Endothelial cell of umbilical vein (primary cell): ENCODE measurements around the gene C19orf85. TPM values are rescaled to one million over a fixed set of nuclear protein-coding genes. Genes with fewer than 3 reads are reported as not detected.

ENCODE experiments used
- BruUV-seq: library from RNA; stranded (reverse); fragments of 400-500 nt; replicated peaks from 2 replicates; lab custom pipeline; 2021; lab: Mats Ljungman, UMichigan
- CTCF ChIA-PET: fragments of 300-600, 350-600 bp; sonication (Branson Sonifier 250); formaldehyde crosslinking; loops from one replicate; lab custom pipeline; 2021; ENCODE audit warnings: antibody characterized with exemption, inconsistent platforms; lab: Charles Lee
- POLR2A ChIA-PET: fragments of 300-600, 350-600 bp; sonication (Branson Sonifier 250); formaldehyde crosslinking; loops from one replicate; lab custom pipeline; 2021; ENCODE audit warnings: antibody characterized with exemption, inconsistent platforms; lab: Charles Lee
- DNase-seq: peaks from one replicate; pipeline ENCODE4 v3.0.0-alpha.2; 2011; ENCODE audit warnings: low read depth, low spot score
- FAIRE-seq: peaks from 2 replicates; lab custom pipeline; 2011; peaks lifted over from hg19 to GRCh38; lab: Jason Lieb, UNC
- H2AFZ ChIP-seq: 2 replicates; pipeline ENCODE4 v1.6.0; 2012; ENCODE audit warnings: low read depth, low read length, control low read depth, inconsistent platforms
- H3K27ac ChIP-seq: 2 replicates; pipeline ENCODE4 v1.5.1; 2011; ENCODE audit warnings: low read depth, mild to moderate bottlenecking, control low read depth, low read length, moderate library complexity; ENCODE audit not compliant: insufficient read depth
- H3K27me3 ChIP-seq, 2 experiments: 2 replicates each; pipeline versions ENCODE4 v1.6.0 to v1.6.1; 2011; ENCODE audit warnings: low read length in 2 of 2, mixed read lengths in 1 of 2; ENCODE audit not compliant: control insufficient read depth in 2 of 2, insufficient read depth in 2 of 2
- H3K36me3 ChIP-seq, 2 experiments: 2 replicates in 1 of 2; 3 replicates in 1 of 2; pipeline ENCODE4 v1.5.1; 2011; ENCODE audit warnings: low read length in 2 of 2, mild to moderate bottlenecking in 1 of 2, moderate library complexity in 1 of 2; ENCODE audit not compliant: control insufficient read depth in 2 of 2, insufficient read depth in 2 of 2; ENCODE audit errors: extremely low read depth in 1 of 2
- H3K4me1 ChIP-seq: 3 replicates; pipeline ENCODE4 v1.5.1; 2011; ENCODE audit warnings: mild to moderate bottlenecking, low read length; ENCODE audit not compliant: control insufficient read depth, insufficient read depth; ENCODE audit errors: extremely low read depth
- H3K4me2 ChIP-seq: 2 replicates; pipeline ENCODE4 v1.6.1; 2011; ENCODE audit warnings: low read length, control low read depth, mixed read lengths; ENCODE audit not compliant: insufficient read depth
- H3K4me3 ChIP-seq, 3 experiments: fragments of 200-600 bp in 1 of 3; sonication (generic), shearing (Covaris generic) in 1 of 3; replicated peaks in 1 of 3; 2 replicates each; pipeline ENCODE4 v1.5.1; 2011 to 2016; ENCODE audit warnings: control low read depth in 3 of 3, low read length in 3 of 3, mild to moderate bottlenecking in 2 of 3, inconsistent platforms in 1 of 3, low read depth in 1 of 3, moderate library complexity in 1 of 3; ENCODE audit not compliant: insufficient read depth in 1 of 3
- H3K79me2 ChIP-seq: 2 replicates; pipeline ENCODE4 v1.6.0; 2012; ENCODE audit warnings: low read length, inconsistent platforms; ENCODE audit not compliant: control insufficient read depth, insufficient read depth
- H3K9ac ChIP-seq: replicated peaks from 2 replicates; pipeline ENCODE3; 2011; ENCODE audit warnings: low read length, control low read depth; ENCODE audit not compliant: insufficient read depth; ENCODE audit errors: extremely low read depth
- H3K9me1 ChIP-seq: replicated peaks from 3 replicates; pipeline ENCODE4 v1.6.0; 2011; ENCODE audit warnings: mild to moderate bottlenecking, low read length; ENCODE audit not compliant: control insufficient read depth, insufficient read depth; ENCODE audit errors: extremely low read depth
- H3K9me3 ChIP-seq: replicated peaks from 2 replicates; pipeline ENCODE4 v1.5.1; 2012; ENCODE audit warnings: low read length, inconsistent platforms; ENCODE audit not compliant: control insufficient read depth, insufficient read depth
- H4K20me1 ChIP-seq: replicated peaks from 2 replicates; pipeline ENCODE3; 2011; ENCODE audit warnings: mild to moderate bottlenecking, low read length; ENCODE audit not compliant: control insufficient read depth, insufficient read depth; ENCODE audit errors: extremely low read depth
- EZH2 ChIP-seq: IDR thresholded peaks from 2 replicates; pipeline ENCODE4 v1.6.1; 2012; ENCODE audit warnings: borderline replicate concordance, low read depth, mild to moderate bottlenecking, moderate library complexity, low read length, inconsistent platforms; ENCODE audit not compliant: severe bottlenecking
- FOS ChIP-seq: IDR thresholded peaks from 2 replicates; pipeline ENCODE4 v1.6.1; 2011; ENCODE audit warnings: mild to moderate bottlenecking, low read length, moderate library complexity, borderline replicate concordance; ENCODE audit not compliant: insufficient read depth
- JUN ChIP-seq: IDR thresholded peaks from 2 replicates; pipeline ENCODE4 v1.6.1; 2011; ENCODE audit warnings: borderline replicate concordance, low read depth; ENCODE audit not compliant: insufficient read length, insufficient read depth
- MYC ChIP-seq: IDR thresholded peaks from one replicate; pipeline ENCODE4 v1.6.1; 2011; ENCODE audit warnings: mild to moderate bottlenecking, low read depth, low read length
- POLR2A ChIP-seq: IDR thresholded peaks from 2 replicates; pipeline ENCODE4 v1.6.1; 2012; ENCODE audit warnings: low read depth, mild to moderate bottlenecking, control low read depth, low read length
- POLR2AphosphoS5 ChIP-seq: IDR thresholded peaks from 2 replicates; pipeline ENCODE4 v1.6.1; 2012; ENCODE audit warnings: low read depth, mild to moderate bottlenecking, control low read depth, low read length, moderate library complexity; ENCODE audit not compliant: insufficient read depth
- dilution Hi-C: fragments of 300-500 bp; cut with MboI; formaldehyde crosslinking; loops from one replicate; pipeline ENCODE4 v1.15.0; 2019; ENCODE audit warnings: low sequenced_read_pairs; ENCODE audit not compliant: extremely low pct_ligation_motif_present
- intact Hi-C: fragments of 100-400 bp; cut with micrococcal nuclease; formaldehyde crosslinking; loops from one replicate; pipeline ENCODE4 v1.10.0; 2022
- polyA plus RNA-seq, 4 experiments: library from polyadenylated mRNA; depleted of rRNA in 3 of 4; stranded (reverse) in 3 of 4; unstranded in 1 of 4; fragments of >200 nt; gene quantifications; 2 replicates each; pipeline versions ENCODE4 v1.2.1 to v1.2.3, GENCODE V29; 2011 to 2012; ENCODE audit warnings: missing spikeins in 1 of 4
- total RNA-seq: library from RNA; stranded (reverse); gene quantifications from 2 replicates; pipeline ENCODE4 v1.2.3, GENCODE V29; 2021
- TF ChIP-seq, protein P1 (sequence below), 2 donors: IDR thresholded peaks; 1 replicate in 1 of 2; 2 replicates in 1 of 2; pipeline ENCODE4 v1.5.1; 2011; ENCODE audit warnings: low read length in 2 of 2, mild to moderate bottlenecking in 2 of 2, moderate library complexity in 2 of 2, control low read depth in 1 of 2, inconsistent platforms in 1 of 2, low read depth in 1 of 2; ENCODE audit not compliant: insufficient read depth in 1 of 2; ENCODE audit errors: extremely low read depth in 1 of 2
- TF ChIP-seq, protein P2 (sequence below): IDR thresholded peaks from 2 replicates; pipeline ENCODE4 v1.6.1; 2011; ENCODE audit not compliant: insufficient read depth, insufficient read length

Gene C19orf85
- total and polyA plus RNA-seq, 2 donors (not counting 3 experiments of a cell fraction or from before 2014, with no cell fraction given) = not detected

GRCh38 chr19:55432241-55432959 lies 32.2 kb downstream of the C19orf85 start:
- Histone ChIP-seq H3K9me1 (no peaks in the 10 kb centered on the region), H3K27ac (no peak overlapping the region), H3K4me2 (no peak overlapping the region), H3K79me2 (no peaks in the 10 kb centered on the region), H2AFZ (no peak overlapping the region), H4K20me1 (no peaks in the 10 kb centered on the region), H3K9ac (no peak overlapping the region), H3K36me3 (no peaks in the 10 kb centered on the region), H3K27me3 (peaks cover 3% of the 10 kb centered on the region in 2 experiments), H3K9me3 (no peaks in the 10 kb centered on the region), H3K4me3 (no peak overlapping the region), H3K4me1 (no peaks in the 10 kb centered on the region)
- POLR2A ChIA-PET = no interaction called here
- DNase-seq = no peak
- no TSS peak for BruUV-seq
- TF ChIP-seq, protein P1, sequence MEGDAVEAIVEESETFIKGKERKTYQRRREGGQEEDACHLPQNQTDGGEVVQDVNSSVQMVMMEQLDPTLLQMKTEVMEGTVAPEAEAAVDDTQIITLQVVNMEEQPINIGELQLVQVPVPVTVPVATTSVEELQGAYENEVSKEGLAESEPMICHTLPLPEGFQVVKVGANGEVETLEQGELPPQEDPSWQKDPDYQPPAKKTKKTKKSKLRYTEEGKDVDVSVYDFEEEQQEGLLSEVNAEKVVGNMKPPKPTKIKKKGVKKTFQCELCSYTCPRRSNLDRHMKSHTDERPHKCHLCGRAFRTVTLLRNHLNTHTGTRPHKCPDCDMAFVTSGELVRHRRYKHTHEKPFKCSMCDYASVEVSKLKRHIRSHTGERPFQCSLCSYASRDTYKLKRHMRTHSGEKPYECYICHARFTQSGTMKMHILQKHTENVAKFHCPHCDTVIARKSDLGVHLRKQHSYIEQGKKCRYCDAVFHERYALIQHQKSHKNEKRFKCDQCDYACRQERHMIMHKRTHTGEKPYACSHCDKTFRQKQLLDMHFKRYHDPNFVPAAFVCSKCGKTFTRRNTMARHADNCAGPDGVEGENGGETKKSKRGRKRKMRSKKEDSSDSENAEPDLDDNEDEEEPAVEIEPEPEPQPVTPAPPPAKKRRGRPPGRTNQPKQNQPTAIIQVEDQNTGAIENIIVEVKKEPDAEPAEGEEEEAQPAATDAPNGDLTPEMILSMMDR (IDR thresholded peaks at IDR 0.05; ENCODE audit: extremely low read depth in 1 of 2, insufficient read depth in 1 of 2, low read depth in 1 of 2, low read length in 2 of 2) = no peak
- peak; percentile 6 for TF ChIP-seq JUN
- TF ChIP-seq MYC = no peak
- no peak for TF ChIP-seq POLR2AphosphoS5
- dilution Hi-C loops (no loop called here), intact Hi-C loops (no loop called here)
- no peak for FAIRE-seq
- CTCF ChIA-PET = no interaction called here

DNA sequence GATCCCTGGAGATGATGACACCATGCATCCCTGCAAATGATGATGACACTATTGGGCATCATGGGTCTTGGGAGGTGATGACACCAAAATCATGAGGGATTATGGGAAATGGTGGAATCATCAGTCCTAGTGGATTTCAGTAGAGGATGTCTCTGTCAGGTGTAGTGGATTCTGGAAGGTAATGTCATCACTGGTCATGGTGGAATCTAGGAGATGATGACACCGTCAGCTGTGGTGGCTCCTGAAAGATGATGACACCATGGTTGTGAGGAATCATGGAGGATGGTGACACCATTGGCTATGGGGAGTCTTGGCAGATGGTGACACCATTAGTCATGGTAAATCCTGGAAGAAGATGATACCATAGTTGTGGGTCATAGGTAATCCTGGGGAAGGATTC lies 33.4 kb downstream of the C19orf85 start:
- H3K4me3 ChIP-seq = no peak overlapping the region
- no peak overlapping the region for H3K9ac ChIP-seq
- no peaks in the 10 kb centered on the region for H3K36me3 ChIP-seq
- H2AFZ ChIP-seq = no peak overlapping the region
- no peak for DNase-seq
- no peak for FAIRE-seq
- no peaks in the 10 kb centered on the region for H3K9me3 ChIP-seq
- no TSS peak for BruUV-seq
- H3K9me1 ChIP-seq = no peaks in the 10 kb centered on the region
- no peak overlapping the region for H3K27ac ChIP-seq
- no peaks in the 10 kb centered on the region for H4K20me1 ChIP-seq
- POLR2A ChIA-PET = no interaction called here
- TF ChIP-seq MYC = no peak
- TF ChIP-seq EZH2 = no peak
- TF ChIP-seq FOS = no peak
- TF ChIP-seq POLR2A = no peak
- TF ChIP-seq, protein P1 (IDR thresholded peaks at IDR 0.05; ENCODE audit: extremely low read depth in 1 of 2, insufficient read depth in 1 of 2, low read depth in 1 of 2, low read length in 2 of 2) = no peak
- TF ChIP-seq, protein P2, sequence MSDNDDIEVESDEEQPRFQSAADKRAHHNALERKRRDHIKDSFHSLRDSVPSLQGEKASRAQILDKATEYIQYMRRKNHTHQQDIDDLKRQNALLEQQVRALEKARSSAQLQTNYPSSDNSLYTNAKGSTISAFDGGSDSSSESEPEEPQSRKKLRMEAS = no peak
- CTCF ChIA-PET = no interaction called here
- no peaks in the 10 kb centered on the region for H3K4me1 ChIP-seq
- H3K27me3 ChIP-seq = peaks cover 3% of the 10 kb centered on the region in 2 experiments
- no peak overlapping the region for H3K4me2 ChIP-seq
- no peaks in the 10 kb centered on the region for H3K79me2 ChIP-seq
- dilution Hi-C loops = no loop called here
- intact Hi-C loops = no loop called here
